AG08396 (cell line): ENCODE measurements around the gene INPPL1.

ENCODE experiments used
- DNase-seq: peaks from one replicate; pipeline ENCODE4 v3.0.0; 2012; ENCODE audit warnings: low spot score, mixed read lengths

The INPPL1 gene

DNA sequence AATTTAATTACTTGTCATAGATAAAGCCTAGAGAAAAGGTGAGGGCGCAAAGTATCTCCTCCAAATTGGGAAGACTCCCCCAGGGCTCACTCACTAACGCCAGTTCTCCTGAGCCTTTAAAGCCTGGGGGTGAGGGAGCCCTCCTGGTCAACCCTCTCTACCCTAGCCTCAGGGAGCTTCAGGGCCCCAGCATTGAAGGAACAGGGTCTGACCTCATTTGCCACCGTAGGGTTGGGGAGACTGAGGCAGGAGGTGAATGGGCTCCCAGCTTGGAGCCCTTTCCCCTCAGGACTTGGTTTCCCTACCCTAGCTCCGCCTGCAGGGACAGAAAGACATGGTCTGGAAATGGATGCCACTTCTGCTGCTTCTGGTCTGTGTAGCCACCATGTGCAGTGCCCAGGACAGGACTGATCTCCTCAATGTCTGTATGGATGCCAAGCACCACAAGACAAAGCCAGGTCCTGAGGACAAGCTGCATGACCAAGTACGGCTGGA lies 6.3 kb upstream of the INPPL1 start:
- DNase-seq, result no peak

DNA sequence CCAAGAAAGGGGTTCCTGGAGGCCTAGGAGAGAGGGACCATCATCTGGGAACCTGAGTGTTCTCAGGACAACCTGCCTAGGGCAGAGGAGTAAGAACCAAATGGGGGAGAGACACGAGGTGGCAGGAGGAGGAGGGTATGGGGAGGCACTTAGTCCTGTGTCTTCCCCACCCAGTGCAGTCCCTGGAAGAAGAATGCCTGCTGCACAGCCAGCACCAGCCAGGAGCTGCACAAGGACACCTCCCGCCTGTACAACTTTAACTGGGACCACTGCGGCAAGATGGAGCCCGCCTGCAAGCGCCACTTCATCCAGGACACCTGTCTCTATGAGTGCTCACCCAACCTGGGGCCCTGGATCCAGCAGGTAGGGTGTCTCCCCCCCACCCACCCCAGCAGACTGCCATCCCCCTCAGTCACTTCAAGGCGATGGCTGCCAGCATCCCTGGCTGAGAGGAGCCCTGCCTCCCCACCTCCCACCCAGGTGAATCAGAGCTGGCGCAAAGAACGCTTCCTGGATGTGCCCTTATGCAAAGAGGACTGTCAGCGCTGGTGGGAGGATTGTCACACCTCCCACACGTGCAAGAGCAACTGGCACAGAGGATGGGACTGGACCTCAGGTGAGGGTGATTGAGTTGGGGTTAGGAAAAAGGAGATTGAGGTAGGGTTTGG lies 3.7 kb upstream of the INPPL1 start:
- no peak for DNase-seq

DNA sequence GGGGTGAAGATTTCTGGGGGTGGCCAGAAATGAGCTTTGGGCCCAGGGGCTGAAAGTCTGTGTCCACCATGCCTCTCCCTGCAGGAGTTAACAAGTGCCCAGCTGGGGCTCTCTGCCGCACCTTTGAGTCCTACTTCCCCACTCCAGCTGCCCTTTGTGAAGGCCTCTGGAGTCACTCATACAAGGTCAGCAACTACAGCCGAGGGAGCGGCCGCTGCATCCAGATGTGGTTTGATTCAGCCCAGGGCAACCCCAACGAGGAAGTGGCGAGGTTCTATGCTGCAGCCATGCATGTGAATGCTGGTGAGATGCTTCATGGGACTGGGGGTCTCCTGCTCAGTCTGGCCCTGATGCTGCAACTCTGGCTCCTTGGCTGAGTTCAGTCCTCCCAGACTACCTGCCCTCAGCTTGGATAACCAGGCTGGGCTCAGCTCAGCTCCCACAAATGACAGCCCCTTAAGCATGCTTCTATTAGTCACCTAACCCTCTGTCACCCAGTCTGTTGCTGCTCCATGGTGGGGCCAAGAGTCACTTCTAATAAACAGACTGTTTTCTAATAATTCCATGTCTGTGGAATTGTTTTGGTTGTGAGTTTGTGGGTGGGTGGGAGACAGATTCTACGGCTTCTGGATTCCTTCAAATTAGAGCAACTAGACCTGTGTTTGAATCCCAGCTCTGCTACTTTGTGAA lies 3.0 kb upstream of the INPPL1 start:
- no peak for DNase-seq

DNA sequence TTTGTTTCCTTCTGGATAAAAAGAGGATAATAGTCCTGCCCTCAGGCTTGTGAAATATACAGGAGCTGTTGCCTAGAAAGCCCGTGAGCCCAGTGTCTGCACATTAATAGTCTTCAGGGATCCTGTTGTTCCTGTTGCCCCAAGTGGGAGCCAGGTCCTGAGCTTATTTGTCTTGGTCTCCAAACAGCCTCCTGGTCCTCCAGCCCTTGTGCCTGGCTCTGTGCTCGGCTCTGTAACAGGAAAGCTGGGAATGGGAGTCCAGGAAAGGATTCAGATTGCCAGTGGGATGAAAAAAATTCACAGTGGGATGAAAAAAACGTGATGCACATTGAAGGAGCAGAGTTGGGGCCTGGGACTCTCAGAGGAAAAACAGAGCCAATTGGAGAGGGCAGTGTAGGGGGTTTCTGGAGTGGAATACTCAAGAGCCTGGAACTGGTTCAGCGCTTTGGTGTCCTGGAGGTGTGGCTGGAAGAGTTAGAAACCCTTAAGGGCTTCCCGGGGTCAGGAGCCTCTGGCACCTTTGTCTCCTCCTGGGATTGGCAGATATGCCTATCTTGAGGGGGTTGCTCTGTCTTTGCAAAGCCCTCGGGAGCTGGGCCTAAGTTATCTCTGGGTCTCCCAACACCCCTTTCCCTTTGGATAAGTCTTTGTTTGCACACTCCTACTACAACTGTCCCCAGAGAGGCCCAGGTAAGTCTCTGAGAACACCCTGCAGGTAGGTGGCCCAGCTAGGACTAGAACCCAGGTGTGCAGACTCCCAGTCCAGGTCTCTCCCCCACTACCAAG lies 2.3 kb upstream of the INPPL1 start:
- DNase-seq, result no peak

DNA sequence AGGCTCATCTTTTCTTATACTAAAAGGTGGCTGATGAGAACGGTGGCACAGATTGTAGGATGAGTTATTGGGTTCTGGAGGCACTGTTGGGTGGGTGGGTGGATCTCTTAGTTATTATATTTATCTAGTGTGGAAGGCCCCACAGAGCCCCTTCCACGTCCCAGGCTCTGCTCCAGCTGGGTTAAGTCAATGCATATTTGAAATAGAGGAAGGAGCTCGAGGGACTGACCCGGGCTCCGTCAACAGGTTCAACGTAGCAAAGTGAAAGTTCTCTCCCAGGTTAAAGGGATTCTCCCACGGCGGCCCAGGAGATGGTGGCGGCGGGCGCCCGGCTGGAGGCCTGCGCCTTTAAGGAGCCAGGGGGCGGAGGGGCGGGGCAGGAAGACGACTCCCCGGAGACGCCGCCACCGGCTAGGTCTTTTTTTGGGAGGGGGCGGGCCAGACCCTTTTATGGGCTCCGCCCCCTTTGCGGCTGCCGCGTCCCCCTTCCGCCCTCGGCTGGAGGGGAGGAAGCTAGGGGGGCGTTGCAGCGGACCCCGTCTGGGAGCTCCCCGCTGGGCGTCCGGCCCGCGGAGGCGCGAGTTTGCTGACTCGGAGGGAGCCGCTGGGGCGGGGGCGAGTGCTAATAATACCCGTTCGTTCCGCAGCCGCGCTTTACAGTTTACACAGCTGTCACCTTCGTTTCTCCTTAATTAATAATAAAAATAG lies 1.5 kb upstream of the INPPL1 start:
- DNase-seq, result peak; percentile 85

DNA sequence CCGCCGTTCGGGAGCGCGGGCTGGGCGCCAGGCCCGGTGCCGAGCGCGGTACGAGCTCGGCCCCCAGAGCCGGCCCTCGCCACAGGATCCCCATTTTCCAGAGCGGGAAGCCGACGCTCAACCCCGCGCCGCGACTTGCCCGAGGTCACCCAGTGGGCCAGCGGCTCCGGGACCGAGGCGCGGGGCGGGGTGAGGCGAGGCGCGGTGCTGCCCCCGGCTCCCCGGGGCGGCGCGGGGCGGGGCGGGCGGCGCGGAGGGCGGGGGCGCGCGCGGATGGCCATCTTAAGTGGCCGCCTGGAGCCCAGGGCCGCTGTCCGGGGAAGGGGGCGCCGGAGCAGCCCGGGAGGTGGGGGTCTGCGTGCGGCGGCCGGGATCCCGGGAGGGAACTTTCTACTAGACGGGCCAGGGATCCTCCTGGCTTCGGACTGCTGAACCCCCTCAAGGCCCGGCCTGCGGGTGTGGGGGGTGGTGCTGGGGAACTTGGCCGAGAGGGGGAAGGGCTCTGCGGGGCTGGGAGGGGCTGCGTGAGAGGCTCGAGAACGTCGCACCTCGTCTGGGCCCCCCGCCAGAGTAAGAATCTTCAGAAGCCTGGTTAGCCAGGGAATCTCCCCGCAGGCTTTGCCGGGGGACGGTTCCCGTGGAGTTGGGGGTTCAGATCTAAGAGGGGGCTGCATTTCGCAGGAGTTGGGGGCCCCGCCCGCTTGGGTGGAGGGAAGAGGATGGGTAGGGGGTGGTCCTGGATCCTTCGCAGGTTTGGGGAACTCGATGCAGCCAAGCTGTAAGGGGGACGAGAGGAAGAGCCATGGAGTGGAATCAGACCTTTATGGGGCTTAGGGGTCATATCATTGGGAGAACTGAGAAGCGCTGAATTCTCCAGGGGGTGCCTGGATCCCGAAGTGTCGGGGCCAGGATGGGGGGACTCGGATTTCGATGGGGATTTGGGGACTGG lies 678 bp upstream of the INPPL1 start:
- peak; percentile 82 for DNase-seq

DNA sequence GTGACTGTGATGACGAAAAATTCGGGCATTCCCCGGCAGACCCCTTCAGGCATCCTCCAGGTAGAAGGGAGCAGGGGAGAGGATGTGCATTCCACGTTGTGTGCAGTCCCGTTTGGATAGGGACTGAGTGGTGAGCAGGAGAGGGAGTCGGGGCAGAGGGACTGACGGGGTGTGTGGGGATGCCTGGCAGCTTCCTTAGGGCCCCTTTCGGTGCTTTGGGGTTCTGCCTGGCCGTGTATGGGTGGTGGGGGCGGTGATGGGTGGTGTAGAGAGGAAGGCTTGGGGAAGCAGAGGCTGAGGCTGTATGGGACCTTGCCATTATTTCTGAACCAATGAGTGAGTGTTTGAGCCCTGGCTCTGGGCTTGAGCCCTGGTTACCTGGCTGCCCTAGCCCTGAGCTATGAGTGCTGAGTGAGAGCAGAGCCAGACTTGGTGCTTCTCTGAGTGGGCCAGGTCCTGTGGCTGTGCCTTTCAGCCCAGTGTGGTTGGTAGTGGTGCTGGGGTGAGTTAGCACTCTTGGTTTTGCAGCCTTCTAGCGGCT lies 914 bp downstream of the INPPL1 start:
- DNase-seq, result peak; percentile 32

DNA sequence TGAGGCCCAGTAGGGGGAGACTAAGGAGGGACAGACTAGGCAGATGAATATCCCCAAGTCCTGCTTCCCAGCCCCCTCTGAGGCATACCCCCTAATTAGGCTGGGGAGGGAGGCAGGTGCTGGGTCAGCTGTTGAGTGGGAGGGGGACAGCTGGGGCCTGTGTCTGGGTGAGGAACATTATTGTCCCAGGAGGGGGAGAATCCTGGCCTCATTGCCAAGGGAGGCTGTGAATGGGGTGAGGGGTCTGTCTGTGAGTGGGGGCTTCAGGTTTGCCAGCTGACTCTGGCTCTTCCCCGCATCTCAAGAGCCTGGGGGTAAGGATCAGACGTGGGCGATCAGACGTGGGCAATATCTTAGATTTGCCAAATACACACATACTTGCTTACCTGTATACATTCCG lies 2.1 kb downstream of the INPPL1 start:
- DNase-seq, result no peak

DNA sequence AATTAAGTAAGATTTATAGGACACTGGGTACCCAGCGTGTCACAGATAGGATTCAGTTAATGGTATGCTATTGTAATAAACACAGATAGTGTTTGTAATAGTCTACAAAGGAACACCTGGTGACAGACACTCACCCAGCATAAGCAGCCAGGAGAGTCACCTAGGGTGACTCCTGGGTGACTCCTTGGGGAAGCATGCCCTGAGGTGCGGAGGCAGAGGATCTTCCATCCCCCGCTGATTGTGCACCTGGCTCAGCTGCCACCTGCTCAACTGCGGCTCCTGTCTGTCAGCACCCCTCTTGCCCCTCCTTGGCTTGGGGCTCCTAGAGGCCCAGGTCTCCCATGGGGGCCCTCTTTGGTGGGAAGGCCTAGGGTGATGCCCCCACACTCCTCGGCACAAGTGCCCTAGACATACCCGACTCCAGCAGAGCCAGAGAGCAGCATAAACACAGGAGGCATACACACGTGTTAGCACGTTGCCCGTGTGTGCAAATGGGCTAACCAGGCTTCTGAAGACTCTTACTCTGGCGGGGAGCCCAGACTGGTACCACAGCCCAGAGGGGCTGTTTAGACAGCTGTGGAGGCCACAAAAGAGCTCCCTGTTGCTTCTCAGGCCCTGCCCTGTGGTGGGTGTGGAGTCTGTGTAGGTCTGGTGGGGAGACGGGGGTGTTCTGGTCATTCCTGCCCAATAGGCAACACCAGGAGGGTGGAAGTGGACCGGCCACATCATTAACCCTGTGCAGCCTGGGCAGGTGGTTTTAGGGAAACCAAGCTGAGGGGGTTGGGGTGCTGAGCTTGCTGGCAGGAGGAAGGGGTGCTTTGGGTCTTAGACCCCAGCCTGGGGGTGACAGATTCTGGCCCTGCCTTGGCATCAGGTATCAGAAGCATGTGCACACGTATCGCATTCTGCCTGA lies 3.0 kb downstream of the INPPL1 start:
- peak; percentile 13 for DNase-seq

DNA sequence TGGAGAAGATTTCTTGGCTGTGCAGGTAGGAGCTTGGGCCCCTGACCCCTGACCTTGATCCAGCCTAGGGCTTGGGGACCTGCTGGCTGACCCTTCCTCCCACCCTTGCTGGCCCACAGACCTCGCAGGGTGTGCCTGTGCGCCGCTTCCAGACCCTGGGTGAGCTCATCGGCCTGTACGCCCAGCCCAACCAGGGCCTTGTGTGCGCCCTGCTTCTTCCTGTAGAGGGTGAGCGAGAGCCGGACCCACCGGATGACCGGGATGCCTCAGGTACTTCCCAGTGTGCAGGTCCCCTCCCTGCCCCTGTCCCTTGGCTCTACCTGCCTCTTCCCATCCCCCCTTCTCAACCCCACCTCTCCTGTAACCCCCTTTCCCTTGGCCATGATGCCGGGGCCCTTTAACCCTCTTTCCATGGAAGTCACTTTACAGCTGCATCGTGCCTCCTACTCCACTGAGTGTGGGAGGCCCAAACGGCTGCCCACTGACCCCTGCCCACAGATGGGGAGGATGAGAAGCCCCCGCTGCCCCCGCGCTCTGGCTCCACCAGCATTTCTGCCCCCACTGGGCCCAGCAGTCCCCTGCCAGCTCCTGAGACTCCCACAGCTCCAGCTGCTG lies 3.8 kb downstream of the INPPL1 start:
- peak; percentile 13 for DNase-seq

DNA sequence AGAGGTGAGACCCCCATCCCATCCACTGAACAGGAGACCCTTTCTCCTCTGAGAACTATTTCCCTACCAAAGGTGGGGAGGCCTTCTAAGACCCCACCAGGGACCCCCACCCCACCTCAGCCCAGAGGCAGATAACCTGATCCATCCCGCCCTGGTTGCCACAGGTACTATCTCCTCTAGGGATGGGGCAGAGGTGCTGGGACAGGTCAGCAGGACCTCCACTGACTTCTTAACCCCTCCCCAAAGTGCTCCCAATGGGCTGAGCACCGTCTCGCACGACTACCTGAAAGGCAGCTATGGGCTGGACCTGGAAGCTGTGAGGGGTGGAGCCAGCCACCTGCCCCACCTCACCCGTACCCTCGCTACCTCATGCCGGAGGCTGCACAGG lies 4.3 kb downstream of the INPPL1 start:
- no peak for DNase-seq

DNA sequence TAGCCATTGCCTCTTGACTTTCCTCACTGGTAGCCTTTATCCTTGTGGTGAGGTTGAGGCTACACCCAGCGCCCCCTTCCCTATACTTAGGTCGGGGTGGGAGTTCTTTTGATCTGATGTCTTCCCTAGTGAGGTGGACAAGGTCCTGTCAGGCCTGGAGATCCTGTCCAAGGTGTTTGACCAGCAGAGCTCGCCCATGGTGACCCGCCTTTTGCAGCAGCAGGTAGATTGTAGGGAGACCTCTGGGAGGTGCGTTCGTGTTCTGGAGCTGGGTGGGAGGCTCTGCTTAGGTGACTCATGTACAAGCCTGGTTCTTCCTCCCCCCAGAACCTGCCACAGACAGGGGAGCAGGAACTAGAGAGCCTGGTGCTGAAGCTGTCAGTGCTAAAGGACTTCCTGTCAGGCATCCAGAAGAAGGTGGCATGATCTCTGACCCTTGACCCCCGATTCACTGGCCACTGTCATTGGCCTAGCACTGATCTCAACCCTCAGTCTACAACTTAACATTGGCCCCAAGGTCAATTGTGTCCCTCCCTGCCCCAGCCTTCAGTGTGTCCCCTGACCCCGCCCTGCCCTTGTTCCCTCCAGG lies 4.9 kb downstream of the INPPL1 start:
- DNase-seq, result no peak

DNA sequence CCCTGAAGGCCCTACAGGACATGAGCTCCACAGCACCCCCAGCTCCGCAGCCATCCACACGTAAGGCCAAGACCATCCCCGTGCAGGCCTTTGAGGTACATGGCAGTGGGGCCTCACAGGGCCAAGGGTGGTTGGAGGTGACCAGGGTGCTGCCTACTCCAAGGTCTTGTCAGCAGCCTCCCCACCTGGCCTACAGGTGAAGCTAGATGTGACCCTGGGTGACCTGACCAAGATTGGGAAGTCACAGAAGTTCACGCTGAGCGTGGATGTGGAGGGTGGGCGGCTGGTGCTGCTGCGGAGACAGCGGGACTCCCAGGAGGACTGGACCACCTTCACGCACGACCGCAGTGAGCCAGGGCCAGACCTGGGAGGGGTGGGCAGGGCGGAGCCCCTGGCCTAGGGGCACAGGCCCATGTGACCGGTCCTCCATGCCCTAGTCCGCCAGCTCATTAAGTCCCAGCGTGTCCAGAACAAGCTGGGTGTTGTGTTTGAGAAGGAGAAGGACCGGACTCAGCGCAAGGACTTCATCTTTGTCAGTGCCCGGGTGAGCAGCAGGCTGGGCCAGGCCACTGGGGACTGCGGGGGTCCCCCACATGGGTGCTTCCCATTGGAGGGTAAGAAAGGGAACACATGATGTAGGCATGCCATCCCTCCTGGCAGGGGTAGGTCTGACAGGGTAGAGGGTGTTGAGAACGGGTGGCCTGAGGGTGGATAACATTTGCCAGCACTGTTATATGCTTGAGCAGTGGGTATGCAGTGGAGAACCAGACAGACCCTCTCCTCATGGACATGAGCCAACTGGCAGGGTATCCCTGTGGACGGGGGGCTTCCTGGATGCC lies 5.6 kb downstream of the INPPL1 start:
- no peak for DNase-seq

DNA sequence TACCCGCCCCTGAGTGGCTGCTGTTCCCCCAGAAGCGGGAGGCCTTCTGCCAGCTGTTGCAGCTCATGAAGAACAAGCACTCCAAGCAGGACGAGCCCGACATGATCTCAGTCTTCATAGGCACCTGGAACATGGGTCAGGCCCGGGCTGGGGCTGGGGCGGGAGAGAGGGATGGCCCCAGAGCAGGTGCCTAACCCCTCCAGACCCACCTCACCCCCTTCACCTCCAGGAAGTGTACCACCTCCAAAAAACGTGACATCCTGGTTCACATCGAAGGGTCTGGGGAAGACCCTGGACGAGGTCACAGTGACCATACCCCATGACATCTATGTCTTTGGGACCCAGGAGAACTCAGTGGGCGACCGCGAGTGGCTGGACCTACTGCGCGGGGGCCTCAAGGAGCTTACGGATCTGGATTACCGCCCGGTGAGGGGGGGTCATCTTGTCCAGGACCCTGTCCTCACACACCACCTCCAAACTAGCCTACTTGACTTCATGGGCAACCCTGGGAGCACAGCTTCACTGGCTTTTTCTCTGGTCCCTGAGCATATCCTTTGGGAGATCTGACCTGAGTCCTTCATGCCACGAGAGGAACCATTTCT lies 6.3 kb downstream of the INPPL1 start:
- DNase-seq, result no peak

DNA sequence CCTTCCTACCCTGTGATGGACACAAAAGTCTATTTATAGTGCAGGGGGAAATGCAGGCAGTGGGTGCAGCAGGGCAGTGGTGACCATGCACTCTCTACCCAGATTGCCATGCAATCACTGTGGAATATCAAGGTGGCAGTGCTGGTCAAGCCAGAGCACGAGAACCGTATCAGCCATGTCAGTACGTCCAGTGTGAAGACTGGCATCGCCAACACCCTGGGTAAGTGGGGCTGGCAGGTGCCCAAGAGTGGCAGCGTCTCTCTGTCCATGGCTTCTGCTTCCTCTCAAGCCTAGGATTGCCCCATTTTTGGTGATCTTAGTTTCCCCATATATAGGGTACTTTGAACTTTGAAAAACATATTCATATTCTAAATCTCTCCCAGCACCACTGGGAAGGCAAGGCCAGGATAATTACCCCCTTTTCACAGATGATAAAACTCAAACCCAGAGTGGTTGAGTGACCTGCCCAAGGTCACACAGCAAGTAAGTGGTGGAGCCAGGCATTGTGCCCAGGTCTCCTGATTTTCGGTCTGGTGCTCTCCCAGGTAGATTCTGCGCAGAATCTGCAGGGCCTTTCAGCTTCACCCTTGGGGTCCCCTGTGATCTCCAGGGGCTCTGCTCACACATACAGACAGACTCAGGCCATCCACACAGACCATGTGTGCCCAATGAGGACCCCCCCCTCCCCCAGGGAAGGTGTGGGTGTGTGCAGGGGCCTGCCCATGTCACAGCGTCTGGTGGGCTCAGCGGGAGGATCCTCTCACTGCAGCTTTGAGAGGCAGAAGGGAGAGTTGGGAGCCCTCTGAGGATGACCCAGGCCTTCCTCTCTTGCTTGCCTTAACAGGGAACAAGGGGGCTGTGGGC lies 7.1 kb downstream of the INPPL1 start:
- peak; percentile 3 for DNase-seq

DNA sequence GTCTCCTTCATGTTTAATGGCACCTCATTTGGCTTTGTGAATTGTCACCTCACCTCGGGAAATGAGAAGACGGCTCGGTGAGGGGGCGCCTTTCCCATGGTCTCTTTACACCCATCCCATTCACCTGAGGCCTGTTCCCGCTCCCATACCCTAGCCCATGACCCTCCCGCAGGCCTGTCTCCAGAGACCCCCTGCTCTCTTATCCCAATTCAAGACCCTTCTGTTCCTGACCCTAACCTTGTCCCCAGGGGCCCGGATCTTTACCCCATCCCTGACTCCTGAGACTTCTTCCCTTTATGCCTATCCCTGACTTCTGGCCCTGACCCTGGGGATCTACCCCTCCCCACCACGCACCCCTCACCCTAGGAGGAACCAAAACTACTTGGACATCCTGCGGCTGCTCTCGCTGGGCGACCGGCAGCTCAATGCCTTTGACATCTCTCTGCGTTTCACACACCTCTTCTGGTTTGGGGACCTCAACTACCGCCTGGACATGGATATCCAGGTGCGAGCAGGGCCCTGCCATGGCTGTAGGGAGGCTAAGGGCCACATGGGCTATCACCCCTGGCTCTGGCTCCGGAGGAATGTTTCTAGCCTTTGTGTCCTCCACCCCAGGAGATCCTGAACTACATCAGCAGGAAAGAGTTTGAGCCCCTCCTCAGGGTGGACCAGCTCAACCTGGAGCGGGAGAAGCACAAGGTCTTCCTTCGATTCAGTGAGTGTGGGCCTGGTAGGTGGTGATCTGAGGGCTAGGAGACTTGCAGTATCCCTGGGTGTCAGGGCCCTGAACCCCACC lies 7.9 kb downstream of the INPPL1 start:
- no peak for DNase-seq
